GM21515 (cell line): ENCODE measurements around the gene DDX47.
"Not testable (repeated sequence)": the region's sequence is repeated elsewhere in the genome, so short reads cannot be mapped to it uniquely, and the experiment has no call there.

Source experiments
- ATAC-seq: cut with Tn5 transposase; IDR thresholded peaks from one replicate; pipeline ENCODE4 v1.9.1; 2021; ENCODE audit not compliant: unreplicated experiment

Gene DDX47

DNA sequence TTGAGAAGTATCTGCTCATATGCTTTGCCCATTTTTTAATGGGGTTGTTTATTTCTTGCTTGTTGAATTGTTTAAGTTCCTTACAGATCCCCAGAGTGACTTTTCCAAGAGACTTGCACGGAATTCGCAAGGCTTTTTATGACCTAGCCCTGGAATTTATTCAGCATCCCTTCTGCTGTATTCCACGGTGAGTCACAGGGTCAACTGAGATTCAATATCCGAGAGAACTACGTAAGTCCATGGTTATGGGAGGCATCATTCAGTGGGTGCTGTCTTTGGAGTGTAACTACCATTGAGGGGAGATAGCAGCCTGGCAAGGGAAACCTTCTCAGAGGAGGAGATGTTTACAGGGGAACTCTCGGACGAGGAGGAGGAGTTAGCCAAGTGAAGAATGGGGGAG is 57.3 kb downstream of the DDX47 start:
- ATAC-seq = no peak

DNA sequence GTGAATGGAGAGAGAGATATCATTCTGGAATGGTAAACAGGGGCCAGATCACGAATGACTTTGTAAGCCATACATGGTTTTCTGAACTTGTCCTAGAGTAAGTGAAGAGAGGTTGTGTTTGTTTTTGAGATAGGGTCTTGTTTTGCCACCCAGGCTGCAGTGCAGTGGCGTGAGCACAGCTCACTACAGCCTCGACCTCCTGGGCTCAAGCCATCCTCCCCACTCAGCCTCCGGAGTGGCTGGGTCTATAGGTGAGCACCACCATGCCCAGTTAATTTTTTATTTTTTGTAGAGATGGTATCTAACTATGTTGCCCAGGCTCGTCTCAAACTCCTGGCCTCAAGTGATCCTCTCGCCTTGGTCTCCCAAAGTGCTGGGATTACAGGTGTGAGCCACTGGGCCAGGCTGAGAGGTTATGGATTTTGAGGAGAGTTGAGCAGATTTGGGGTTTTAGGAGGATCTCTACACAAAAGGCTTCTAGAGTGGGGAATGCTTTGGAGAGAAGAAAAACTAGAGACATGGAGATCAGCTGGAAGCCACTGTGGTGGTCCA is 58.5 kb downstream of the DDX47 start:
- no peak for ATAC-seq

DNA sequence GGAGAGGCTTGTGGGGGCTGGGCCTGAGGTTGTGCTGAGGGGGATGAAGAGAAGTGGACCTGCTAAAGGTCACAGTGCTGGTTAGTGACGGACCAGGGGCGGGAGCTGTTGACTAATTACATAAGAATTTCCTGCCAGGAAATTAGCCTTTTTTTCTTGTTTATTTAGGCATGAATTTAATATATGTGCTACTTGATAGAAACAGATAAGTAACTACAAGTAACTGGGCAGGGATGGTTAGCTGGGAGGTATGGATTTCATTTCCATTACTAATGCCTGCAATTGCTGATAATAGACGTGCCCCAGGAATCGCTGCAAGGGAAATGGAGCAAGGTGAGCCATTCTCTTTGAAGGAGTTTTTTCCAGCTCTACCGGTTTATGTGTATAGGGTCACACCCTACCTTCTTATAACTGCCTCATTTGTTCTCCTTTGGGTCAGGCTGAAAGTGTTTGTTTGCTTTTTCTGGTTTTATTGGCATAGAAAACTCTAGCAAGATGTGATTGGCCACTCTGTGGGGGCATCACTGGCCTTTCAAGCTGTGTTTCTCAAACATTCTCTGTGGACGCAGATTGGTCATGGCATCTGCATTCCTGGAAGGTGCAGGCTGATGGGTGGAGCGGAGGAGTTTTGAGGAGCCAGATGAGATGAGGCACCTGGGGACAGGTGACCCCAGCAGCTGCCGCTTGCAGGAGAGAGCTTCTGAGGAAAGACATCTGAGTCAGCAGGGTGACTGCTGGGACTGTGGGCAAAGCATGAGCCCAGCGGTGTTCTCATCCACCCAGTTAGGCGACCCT is 59.2 kb downstream of the DDX47 start:
- no peak for ATAC-seq

DNA sequence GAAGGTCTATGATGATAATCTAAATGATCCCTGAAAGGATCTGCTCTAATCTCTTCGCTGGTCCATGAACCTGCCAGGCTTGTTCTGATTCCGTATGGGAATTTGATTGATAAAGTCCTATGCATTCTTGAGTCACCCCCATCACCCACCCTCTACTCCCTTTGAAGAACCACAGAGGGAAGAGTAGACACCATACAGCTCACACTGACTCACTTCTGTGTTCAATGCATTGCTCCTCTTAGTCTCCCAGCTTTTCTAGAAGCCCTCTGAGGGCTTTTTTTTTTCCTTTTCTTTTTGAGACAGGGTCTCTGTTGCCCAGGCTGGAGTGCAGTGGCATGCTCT is 59.8 kb downstream of the DDX47 start:
- no peak for ATAC-seq

DNA sequence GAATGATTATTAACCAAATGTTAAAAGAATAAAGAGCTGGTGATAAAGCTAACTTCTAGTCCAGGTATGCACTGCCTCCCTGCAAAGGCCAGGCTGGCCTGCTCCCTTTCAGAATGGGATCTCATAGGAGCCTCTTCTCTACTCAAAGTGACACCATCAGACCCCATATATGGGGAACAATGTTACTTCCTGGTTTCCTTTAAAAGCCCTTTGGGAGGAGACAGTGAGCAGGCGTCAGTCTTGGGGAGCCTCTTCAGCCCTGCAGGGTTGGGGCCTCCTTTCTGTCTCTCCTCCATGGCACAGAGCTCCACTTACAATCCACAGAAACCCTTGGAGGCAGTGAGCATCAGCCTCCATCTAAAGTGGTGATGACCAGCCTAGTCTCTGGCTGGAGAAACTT is 60.9 kb downstream of the DDX47 start:
- no peak for ATAC-seq

DNA sequence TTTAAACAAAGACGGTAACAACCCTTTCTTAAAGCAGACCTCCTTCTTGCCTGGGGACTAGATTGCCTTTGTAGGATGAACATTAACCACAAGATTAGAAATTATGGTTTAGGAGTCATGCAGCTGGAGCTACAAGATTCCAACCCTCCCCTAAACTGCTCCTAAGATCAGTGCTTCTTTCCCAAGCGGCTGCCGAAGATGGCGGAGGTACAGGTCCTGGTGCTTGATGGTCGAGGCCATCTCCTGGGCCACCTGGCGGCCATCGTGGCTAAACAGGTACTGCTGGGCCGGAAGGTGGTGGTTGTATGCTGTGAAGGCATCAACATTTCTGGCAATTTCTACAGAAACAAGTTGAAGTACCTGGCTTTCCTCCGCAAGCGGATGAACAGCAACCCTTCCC is 62.2 kb downstream of the DDX47 start:
- ATAC-seq = not testable (repeated sequence)

DNA sequence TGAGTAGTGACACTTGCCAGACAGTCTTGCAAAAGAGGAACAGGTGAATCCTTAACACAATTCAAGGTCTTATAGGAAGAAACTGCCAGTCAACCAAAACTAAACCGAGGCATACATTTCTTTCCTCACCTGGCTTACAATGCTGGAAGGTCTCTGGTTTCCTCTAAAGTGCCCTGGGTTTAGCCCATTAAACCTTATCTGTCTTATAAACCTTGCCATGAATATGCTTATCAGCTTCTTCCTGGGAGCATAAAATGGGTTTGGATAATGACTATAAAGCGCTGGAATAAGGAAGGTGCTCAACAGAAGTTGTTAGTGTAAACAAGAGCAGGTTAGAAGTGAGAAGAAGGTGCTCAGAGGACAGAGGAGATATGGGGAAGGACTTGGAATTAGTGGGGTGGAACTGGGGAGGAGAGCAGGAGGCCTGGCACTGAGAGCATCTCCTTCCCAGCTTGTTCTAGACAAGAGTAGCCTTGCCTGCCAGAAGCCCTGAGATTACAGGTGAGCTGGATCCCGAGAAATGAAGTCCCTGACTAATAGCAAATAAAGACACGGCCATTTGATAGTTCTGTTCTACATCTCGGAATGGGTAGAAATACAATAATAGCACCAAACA is 64.1 kb downstream of the DDX47 start:
- no peak for ATAC-seq

DNA sequence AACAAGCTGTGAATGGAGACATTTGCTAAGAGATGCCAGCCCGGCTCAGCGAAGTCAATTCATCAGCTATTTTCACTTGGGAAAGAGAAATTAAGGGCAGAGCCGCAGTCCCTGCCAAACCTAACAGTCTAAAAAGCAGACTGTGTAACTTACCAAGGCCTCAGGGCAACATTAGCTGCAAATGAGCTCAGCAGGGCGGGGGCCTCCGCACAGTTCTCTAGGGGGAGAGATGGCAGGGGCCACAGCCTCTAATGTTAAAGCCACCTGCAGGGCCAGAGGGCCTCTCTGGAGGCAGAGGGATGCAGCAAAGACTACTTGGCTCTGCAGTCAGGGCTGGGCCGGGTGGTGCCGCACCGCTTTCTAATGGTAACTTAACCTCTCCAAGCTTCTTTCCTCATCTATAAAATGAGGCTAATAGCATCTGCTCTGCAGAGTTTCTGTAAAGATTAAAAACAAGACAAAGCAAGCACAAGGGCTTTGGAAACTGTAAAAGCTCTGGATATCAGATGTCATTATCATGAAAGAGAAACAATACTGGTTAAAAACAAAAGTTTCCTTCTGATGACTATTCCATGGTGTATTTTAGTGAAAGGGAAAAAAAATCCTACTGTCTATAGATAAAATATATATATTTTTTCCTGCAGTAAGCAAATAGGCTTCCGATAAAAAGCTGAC is 64.8 kb downstream of the DDX47 start:
- no peak for ATAC-seq
